HCT116 (cell line): ENCODE measurements around the gene FGF3. TPM values are rescaled to one million over a fixed set of nuclear protein-coding genes. Genes with fewer than 3 reads are reported as not detected.
A peak's percentile ranks its signal among the peaks of the same experiment; 100 is the strongest.

ENCODE experiments used
- ATAC-seq: fragments of 200-7000 bp; cut with Tn5 transposase; 2 replicates; pipeline ENCODE4 v1.9.1; 2020; ENCODE audit warnings: mild to moderate bottlenecking, moderate library complexity
- BruUV-seq: library from RNA; stranded (reverse); fragments of 400-500 nt; replicated peaks from 2 replicates; lab custom pipeline; 2021; lab: Mats Ljungman, UMichigan
- CTCF ChIA-PET: fragments of 300-600 bp; sonication (Branson Sonifier 250); formaldehyde crosslinking; loops from one replicate; lab custom pipeline; 2021; ENCODE audit warnings: antibody characterized with exemption; lab: Charles Lee
- POLR2A ChIA-PET: fragments of 300-600, 350-600 bp; sonication (Branson Sonifier 250); formaldehyde crosslinking; loops from one replicate; lab custom pipeline; 2021; ENCODE audit warnings: antibody characterized with exemption; lab: Charles Lee
- RAD21 ChIA-PET, 2 experiments: fragments of 300-600 bp; sonication (Branson Sonifier 250); formaldehyde crosslinking; loops; one replicate each; lab custom pipeline; 2023; ENCODE audit warnings: low total read pairs in 2 of 2; ENCODE audit not compliant: uncharacterized antibody in 2 of 2, unreplicated experiment in 2 of 2, low non-redundant PET in 1 of 2; lab: Charles Lee
- DNase-seq: peaks from one replicate; pipeline ENCODE4 v3.0.0-alpha.2; 2010; ENCODE audit warnings: low read depth, low spot score
- H2AFZ ChIP-seq: fragments of 200-600 bp; shearing (Covaris generic), sonication (generic); 2 replicates; pipeline ENCODE4 v1.6.1; 2017; ENCODE audit warnings: low read depth, mixed run types, mixed read lengths, antibody characterized with exemption, low read length; ENCODE audit not compliant: poor library complexity, severe bottlenecking
- H3K27ac ChIP-seq: 2 replicates; pipeline ENCODE4 v1.5.1; 2012; ENCODE audit warnings: low read depth, low read length
- H3K27me3 ChIP-seq: fragments of 200-600 bp; sonication (generic); 2 replicates; pipeline ENCODE4 v1.6.1; 2016; ENCODE audit warnings: mixed run types, low read length, mixed read lengths; ENCODE audit not compliant: insufficient read depth
- H3K36me3 ChIP-seq, 2 experiments: fragments of 200-500 bp in 1 of 2; fragments of 200-600 bp in 1 of 2; sonication (Bioruptor generic) in 1 of 2; sonication (generic) in 1 of 2; 2 replicates each; pipeline versions ENCODE4 v1.5.1 to v1.6.1; 2014 to 2016; ENCODE audit warnings: low read length in 2 of 2, inconsistent platforms in 1 of 2, mixed read lengths in 1 of 2, mixed run types in 1 of 2; ENCODE audit not compliant: insufficient read depth in 2 of 2, control insufficient read depth in 1 of 2
- H3K4me1 ChIP-seq, 2 experiments: fragments of 200-600 bp in 1 of 2; sonication (generic) in 1 of 2; 2 replicates each; pipeline versions ENCODE4 v1.5.1 to v1.6.1; 2012 to 2017; ENCODE audit warnings: low read length in 2 of 2, inconsistent platforms in 1 of 2, mild to moderate bottlenecking in 1 of 2, mixed read lengths in 1 of 2, mixed run types in 1 of 2, moderate library complexity in 1 of 2; ENCODE audit not compliant: insufficient read depth in 2 of 2, control insufficient read depth in 1 of 2
- H3K4me2 ChIP-seq: fragments of 200-600 bp; sonication (generic); 2 replicates; pipeline ENCODE4 v1.6.1; 2017; ENCODE audit warnings: mixed run types, low read length, mixed read lengths
- H3K4me3 ChIP-seq, 2 experiments: fragments of 200-600 bp in 1 of 2; sonication (generic) in 1 of 2; replicated peaks in 1 of 2; 2 replicates each; pipeline ENCODE4 v1.5.1; 2011 to 2016; ENCODE audit warnings: low read length in 2 of 2, control low read depth in 1 of 2, low read depth in 1 of 2, mild to moderate bottlenecking in 1 of 2, mixed read lengths in 1 of 2, mixed run types in 1 of 2
- H3K79me2 ChIP-seq: fragments of 200-600 bp; sonication (generic); 2 replicates; pipeline ENCODE4 v1.6.1; 2017; ENCODE audit warnings: mild to moderate bottlenecking, mixed run types, low read length, moderate library complexity, mixed read lengths; ENCODE audit not compliant: insufficient read depth
- H3K9ac ChIP-seq: fragments of 200-600 bp; sonication (generic); 2 replicates; pipeline ENCODE4 v1.6.1; 2016; ENCODE audit warnings: low read length, mixed read lengths
- H3K9me2 ChIP-seq: fragments of 200-600 bp; sonication (generic), shearing (Covaris generic); 2 replicates; pipeline ENCODE4 v1.6.1; 2017; ENCODE audit warnings: mixed run types, mild to moderate bottlenecking, moderate library complexity; ENCODE audit not compliant: insufficient read depth
- H3K9me3 ChIP-seq, 2 experiments: fragments of 200-500 bp in 1 of 2; fragments of 200-600 bp in 1 of 2; sonication (Bioruptor generic) in 1 of 2; sonication (generic) in 1 of 2; 2 replicates each; pipeline ENCODE4 v1.6.1; 2014 to 2017; ENCODE audit warnings: low read length in 2 of 2, mixed read lengths in 2 of 2, inconsistent platforms in 1 of 2, low read depth in 1 of 2, mild to moderate bottlenecking in 1 of 2, mixed run types in 1 of 2, moderate library complexity in 1 of 2; ENCODE audit not compliant: control insufficient read depth in 1 of 2, insufficient read depth in 1 of 2
- H4K20me1 ChIP-seq: fragments of 200-600 bp; sonication (generic), shearing (Covaris generic); 2 replicates; pipeline ENCODE4 v1.6.1; 2017; ENCODE audit warnings: mixed run types, mild to moderate bottlenecking, moderate library complexity; ENCODE audit not compliant: insufficient read depth
- CBX3 ChIP-seq: IDR thresholded peaks from 2 replicates; pipeline ENCODE4 v1.6.1; 2012; ENCODE audit warnings: low read depth
- EZH2phosphoT487 ChIP-seq: fragments of 200-600 bp; IDR thresholded peaks from 2 replicates; pipeline ENCODE4 v1.6.1; 2018; ENCODE audit warnings: antibody characterized with exemption, borderline replicate concordance
- FOSL1 ChIP-seq: IDR thresholded peaks from 2 replicates; pipeline ENCODE4 v1.6.1; 2012; ENCODE audit warnings: low read depth
- JUND ChIP-seq: IDR thresholded peaks from 2 replicates; pipeline ENCODE4 v1.6.1; 2012
- POLR2A ChIP-seq: IDR thresholded peaks from 2 replicates; pipeline ENCODE4 v1.7.0; 2011; ENCODE audit warnings: borderline replicate concordance; ENCODE audit not compliant: insufficient read depth, insufficient read length; ENCODE audit errors: extremely low read depth
- RAD21 ChIP-seq: IDR thresholded peaks from 2 replicates; pipeline ENCODE4 v1.6.1; 2012; ENCODE audit warnings: low read depth, mild to moderate bottlenecking
- SIN3A ChIP-seq: IDR thresholded peaks from 2 replicates; pipeline ENCODE4 v1.6.1; 2012; ENCODE audit warnings: low read depth
- SP1 ChIP-seq: IDR thresholded peaks from 2 replicates; pipeline ENCODE4 v1.6.1; 2012; ENCODE audit warnings: low read depth
- YY1 ChIP-seq: IDR thresholded peaks from 2 replicates; pipeline ENCODE4 v1.6.1; 2011; ENCODE audit warnings: low read length, low read depth, moderate library complexity, mild to moderate bottlenecking; ENCODE audit not compliant: insufficient replicate concordance; ENCODE audit errors: extremely low read depth
- ZFX ChIP-seq: fragments of 450-650 bp; IDR thresholded peaks from 2 replicates; pipeline ENCODE4 v1.6.1; 2017
- ZNF274 ChIP-seq: fragments of 200-500 bp; sonication (Bioruptor generic); IDR thresholded peaks from 2 replicates; pipeline ENCODE4 v1.6.1; 2014; ENCODE audit warnings: mild to moderate bottlenecking, low read depth, low read length, inconsistent platforms
- intact Hi-C: fragments of 100-400 bp; cut with micrococcal nuclease; formaldehyde crosslinking; loops from 2 replicates; pipeline ENCODE4 v1.10.0; 2022
- total RNA-seq: library from RNA; stranded (reverse); gene quantifications from one replicate; pipeline ENCODE4 v1.2.1, GENCODE V29; 2021; ENCODE audit not compliant: unreplicated experiment
- TF ChIP-seq, protein P1 (sequence below): IDR thresholded peaks from 2 replicates; pipeline ENCODE4 v1.6.1; 2012

Gene FGF3
- total RNA-seq, 1 experiment from 2014 or later: not detected

DNA sequence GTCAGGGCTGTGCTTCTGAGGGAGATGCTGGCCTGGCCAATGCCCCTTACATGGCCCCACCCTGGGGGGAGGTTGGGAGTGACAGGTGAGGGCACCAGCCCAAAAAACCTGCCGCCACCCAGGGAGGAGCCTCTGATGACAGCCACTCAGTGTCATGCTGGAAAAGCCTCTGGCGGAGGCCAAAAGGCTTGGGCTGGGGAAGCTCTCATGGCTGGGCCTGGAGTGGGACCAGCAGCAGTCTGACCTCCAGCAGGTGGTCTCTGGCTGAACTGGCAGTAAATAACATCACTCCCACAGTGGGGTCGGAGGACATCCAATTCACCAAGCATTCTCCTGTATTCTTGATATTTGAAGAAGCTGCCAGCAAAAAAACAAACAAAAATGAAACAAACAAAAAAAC lies 20.1 kb downstream of the FGF3 start:
- Histone ChIP-seq H3K36me3 (no peaks in the 10 kb centered on the region), H3K9me3 (no peaks in the 10 kb centered on the region), H3K4me3 (no peak overlapping the region), H2AFZ (peak overlapping the region; percentile 7), H3K9me2 (no peaks in the 10 kb centered on the region), H4K20me1 (no peaks in the 10 kb centered on the region), H3K79me2 (no peaks in the 10 kb centered on the region), H3K4me2 (no peak overlapping the region), H3K4me1 (peaks cover 2 to 19% of the 10 kb centered on the region in 2 experiments; a peak in 3 of 4 replicates), H3K27ac (no peak overlapping the region), H3K27me3 (no peaks in the 10 kb centered on the region), H3K9ac (no peak overlapping the region)
- intact Hi-C loops: no loop called here
- ChIA-PET POLR2A (interaction anchor here (0.9 kb wide), 1 partner anchor 87 kb away, joined by 5 read pairs; no protein-coding TSS in a partner anchor), CTCF (interaction anchor here (0.9 to 1.0 kb wide), 2 partner anchors 43 to 95 kb away, joined by 3 read pairs; no protein-coding TSS in a partner anchor), RAD21 (no interaction called here)
- ATAC-seq (no peak), DNase-seq (no peak)
- no peak for TF ChIP-seq EZH2phosphoT487
- no peak for TF ChIP-seq POLR2A
- no peak for TF ChIP-seq ZFX
- no peak for TF ChIP-seq RAD21
- no peak for TF ChIP-seq CBX3
- TF ChIP-seq YY1: no peak
- TF ChIP-seq, protein P1, sequence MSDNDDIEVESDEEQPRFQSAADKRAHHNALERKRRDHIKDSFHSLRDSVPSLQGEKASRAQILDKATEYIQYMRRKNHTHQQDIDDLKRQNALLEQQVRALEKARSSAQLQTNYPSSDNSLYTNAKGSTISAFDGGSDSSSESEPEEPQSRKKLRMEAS: no peak
- no peak for TF ChIP-seq ZNF274
- TF ChIP-seq SIN3A: no peak
- TF ChIP-seq JUND: no peak
- no peak for TF ChIP-seq FOSL1
- TF ChIP-seq SP1: no peak
- BruUV-seq: no TSS peak
